ENCODE data around the gene PJA2. TPM values are rescaled to one million over a fixed set of nuclear protein-coding genes. Genes with fewer than 3 reads are reported as not detected.

The PJA2 gene
- total RNA-seq, 5 donors from 2014 or later (not counting 1 experiment from before 2014, with no cell fraction given) = 61.7 to 68.4 (median 63.6) TPM

DNA sequence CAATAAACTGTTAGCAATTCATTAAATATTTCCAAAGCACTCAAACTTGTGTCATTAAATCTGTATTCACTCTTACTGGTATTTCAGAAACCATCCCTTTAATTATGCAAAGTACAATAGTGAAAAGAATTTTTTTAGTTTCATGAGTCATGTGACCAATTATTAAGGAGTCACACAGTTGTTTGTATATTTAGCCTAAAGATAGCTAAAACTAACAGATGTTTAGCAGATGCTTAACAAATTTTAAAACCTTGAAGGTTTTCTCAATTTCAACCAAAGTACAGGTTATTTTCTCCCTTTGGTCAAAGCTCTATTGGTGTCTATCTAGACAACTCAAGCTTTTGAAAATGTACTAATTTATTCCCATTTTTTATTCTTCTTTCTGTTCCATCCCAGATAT lies 44.1 kb downstream of the PJA2 start:
- Mint-ChIP-seq H3K4me1 (peaks cover 37 to 52% (median 51%) of the 10 kb centered on the region in 3 donors), H3K36me3 (peaks cover 60% of the 10 kb centered on the region), H3K27me3 (no peaks in the 10 kb centered on the region), H3K9me3 (peaks cover 0 to 10% (median 7%) of the 10 kb centered on the region in 3 donors), H3K27ac (no peak overlapping the region), H3K4me3 (no peak overlapping the region)
- DNase-seq (no peak), ATAC-seq (replicated peaks in 1 of 4) (no peak)
- Histone ChIP-seq H3K36me3 (ENCODE audit: control insufficient read depth in 2 of 2, extremely low read depth in 1 of 2, insufficient read depth in 1 of 2, low read length in 1 of 2) (peaks cover 7 to 36% of the 10 kb centered on the region in 2 donors), H3K27ac (ENCODE audit: low read length) (no peak overlapping the region), H3K9me3 (no peaks in the 10 kb centered on the region), H3K27me3 (replicated peaks in 1 of 2; ENCODE audit: control insufficient read depth in 2 of 2, extremely low read depth in 1 of 2, insufficient read depth in 2 of 2, low read length in 1 of 2) (no peaks in the 10 kb centered on the region), H3K4me3 (ENCODE audit: control insufficient read depth in 1 of 2, extremely low read depth in 1 of 2, low read length in 1 of 2) (no peak overlapping the region), H3K4me1 (ENCODE audit: control insufficient read depth in 1 of 2, extremely low read depth in 1 of 2, insufficient read depth in 2 of 2, low read length in 2 of 2) (no peaks in the 10 kb centered on the region)
- ChIA-PET CTCF (interaction anchor here (0.7 kb wide), 2 partner anchors 49 to 54 kb away, joined by 3 to 4 read pairs; no protein-coding TSS in a partner anchor), POLR2A (interaction anchor here in 1 of 2 donors (1.4 kb wide), 1 partner anchor 10 kb away, joined by 3 read pairs; no protein-coding TSS in a partner anchor)

GRCh38 chr5:109364977-109365376 lies 44.8 kb downstream of the PJA2 start:
- Histone ChIP-seq H3K27me3 (replicated peaks in 1 of 2; ENCODE audit: control insufficient read depth in 2 of 2, extremely low read depth in 1 of 2, insufficient read depth in 2 of 2, low read length in 1 of 2) (no peaks in the 10 kb centered on the region), H3K9me3 (no peaks in the 10 kb centered on the region), H3K36me3 (ENCODE audit: control insufficient read depth in 2 of 2, extremely low read depth in 1 of 2, insufficient read depth in 1 of 2, low read length in 1 of 2) (peaks cover 7 to 43% of the 10 kb centered on the region in 2 donors), H3K27ac (ENCODE audit: low read length) (no peak overlapping the region), H3K4me3 (ENCODE audit: control insufficient read depth in 1 of 2, extremely low read depth in 1 of 2, low read length in 1 of 2) (no peak overlapping the region), H3K4me1 (ENCODE audit: control insufficient read depth in 1 of 2, extremely low read depth in 1 of 2, insufficient read depth in 2 of 2, low read length in 2 of 2) (no peaks in the 10 kb centered on the region)
- ChIA-PET CTCF (interaction anchor here in 1 of 2 donors (0.7 to 0.9 kb wide), 2 partner anchors 45 to 779 kb away, joined by 4 read pairs; partner anchors contain the start of gene PJA2), POLR2A (interaction anchor here in 1 of 2 donors (0.5 kb wide), 1 partner anchor 66 kb away, joined by 3 read pairs; no protein-coding TSS in a partner anchor)
- no peak for DNase-seq
- Mint-ChIP-seq H3K4me1 (peaks cover 37 to 49% (median 46%) of the 10 kb centered on the region in 3 donors), H3K9me3 (peaks cover 0 to 10% (median 7%) of the 10 kb centered on the region in 3 donors), H3K27me3 (no peaks in the 10 kb centered on the region), H3K4me3 (no peak overlapping the region), H3K27ac (no peak overlapping the region), H3K36me3 (peaks cover 61% of the 10 kb centered on the region)
- ATAC-seq (replicated peaks in 1 of 4) = no peak
- no CpG with 5 or more reads among the region's 3 CpGs for WGBS (ENCODE audit: insufficient coverage)

- H3K36me3 Mint-ChIP-seq = peaks cover 60% of the 10 kb centered on the region
These were observed 50.1 kb downstream of the PJA2 start for GRCh38 chr5:109359642-109360041.

GRCh38 chr5:109357807-109358206 lies 52.0 kb downstream of the PJA2 start:
- H3K27me3 ChIP-seq (replicated peaks in 1 of 2; ENCODE audit: control insufficient read depth in 2 of 2, extremely low read depth in 1 of 2, insufficient read depth in 2 of 2, low read length in 1 of 2) = no peaks in the 10 kb centered on the region
- Mint-ChIP-seq H3K4me1 (peaks cover 17 to 25% (median 22%) of the 10 kb centered on the region in 3 donors), H3K9me3 (no peaks in the 10 kb centered on the region), H3K27ac (no peak overlapping the region), H3K27me3 (no peaks in the 10 kb centered on the region), H3K4me3 (no peak overlapping the region), H3K36me3 (peaks cover 56% of the 10 kb centered on the region)
- DNase-seq (no peak), ATAC-seq (replicated peaks in 1 of 4) (no peak)
- POLR2A ChIA-PET = no interaction called here
- H3K4me3 ChIP-seq (ENCODE audit: control insufficient read depth in 1 of 2, extremely low read depth in 1 of 2, low read length in 1 of 2) = no peak overlapping the region
- no peaks in the 10 kb centered on the region for H3K4me1 ChIP-seq (ENCODE audit: control insufficient read depth in 1 of 2, extremely low read depth in 1 of 2, insufficient read depth in 2 of 2, low read length in 2 of 2)
- no peaks in the 10 kb centered on the region for H3K9me3 ChIP-seq
- CTCF ChIA-PET = no interaction called here
- WGBS (ENCODE audit: insufficient coverage) = 100% methylated on average over 2 of the region's 2 CpGs
- peaks cover 0 to 46% of the 10 kb centered on the region in 2 donors for H3K36me3 ChIP-seq (ENCODE audit: control insufficient read depth in 2 of 2, extremely low read depth in 1 of 2, insufficient read depth in 1 of 2, low read length in 1 of 2)
- no peak overlapping the region for H3K27ac ChIP-seq (ENCODE audit: low read length)

More at GRCh38 chr5:109359642-109360041, 50.1 kb downstream of the PJA2 start:
- no peak overlapping the region for H3K4me3 Mint-ChIP-seq
- H3K4me1 Mint-ChIP-seq = peaks cover 25 to 32% (median 31%) of the 10 kb centered on the region in 3 donors
- H3K27ac Mint-ChIP-seq = no peak overlapping the region
- POLR2A ChIA-PET = no interaction called here
- DNase-seq (no peak), ATAC-seq (replicated peaks in 1 of 4) (no peak)
- no CpG with 5 or more reads among the region's 3 CpGs for WGBS (ENCODE audit: insufficient coverage)
- Histone ChIP-seq H3K36me3 (ENCODE audit: control insufficient read depth in 2 of 2, extremely low read depth in 1 of 2, insufficient read depth in 1 of 2, low read length in 1 of 2) (peaks cover 0 to 52% of the 10 kb centered on the region in 2 donors), H3K4me3 (ENCODE audit: control insufficient read depth in 1 of 2, extremely low read depth in 1 of 2, low read length in 1 of 2) (no peak overlapping the region), H3K4me1 (ENCODE audit: control insufficient read depth in 1 of 2, extremely low read depth in 1 of 2, insufficient read depth in 2 of 2, low read length in 2 of 2) (no peaks in the 10 kb centered on the region), H3K27me3 (replicated peaks in 1 of 2; ENCODE audit: control insufficient read depth in 2 of 2, extremely low read depth in 1 of 2, insufficient read depth in 2 of 2, low read length in 1 of 2) (no peaks in the 10 kb centered on the region), H3K9me3 (no peaks in the 10 kb centered on the region), H3K27ac (ENCODE audit: low read length) (no peak overlapping the region)
- CTCF ChIA-PET = no interaction called here
- no peaks in the 10 kb centered on the region for H3K9me3 Mint-ChIP-seq
- H3K27me3 Mint-ChIP-seq = no peaks in the 10 kb centered on the region

GRCh38 chr5:109354761-109355160 lies 55.0 kb downstream of the PJA2 start:
- Histone ChIP-seq H3K27me3 (replicated peaks in 1 of 2; ENCODE audit: control insufficient read depth in 2 of 2, extremely low read depth in 1 of 2, insufficient read depth in 2 of 2, low read length in 1 of 2) (no peaks in the 10 kb centered on the region), H3K4me3 (ENCODE audit: control insufficient read depth in 1 of 2, extremely low read depth in 1 of 2, low read length in 1 of 2) (no peak overlapping the region), H3K9me3 (no peaks in the 10 kb centered on the region), H3K36me3 (ENCODE audit: control insufficient read depth in 2 of 2, extremely low read depth in 1 of 2, insufficient read depth in 1 of 2, low read length in 1 of 2) (peaks cover 4 to 29% of the 10 kb centered on the region in 2 donors), H3K4me1 (ENCODE audit: control insufficient read depth in 1 of 2, extremely low read depth in 1 of 2, insufficient read depth in 2 of 2, low read length in 2 of 2) (no peaks in the 10 kb centered on the region), H3K27ac (ENCODE audit: low read length) (no peak overlapping the region)
- ChIA-PET CTCF (no interaction called here), POLR2A (interaction anchor here in 1 of 2 donors (0.5 kb wide), 1 partner anchor 308 kb away, joined by 3 read pairs; no protein-coding TSS in a partner anchor)
- no peaks in the 10 kb centered on the region for H3K9me3 Mint-ChIP-seq
- no peaks in the 10 kb centered on the region for H3K27me3 Mint-ChIP-seq
- H3K4me1 Mint-ChIP-seq = peaks cover 10 to 21% (median 17%) of the 10 kb centered on the region in 3 donors
- no peak overlapping the region for H3K4me3 Mint-ChIP-seq
- DNase-seq (no peak), ATAC-seq (replicated peaks in 1 of 4) (no peak)
- H3K27ac Mint-ChIP-seq = no peak overlapping the region
- H3K36me3 Mint-ChIP-seq = peaks cover 39% of the 10 kb centered on the region
- WGBS (ENCODE audit: insufficient coverage) = 83% methylated on average over 1 of the region's 2 CpGs

GRCh38 chr5:109351988-109352864 lies 57.5 kb downstream of the PJA2 start:
- no CpG with 5 or more reads among the region's 2 CpGs for WGBS (ENCODE audit: insufficient coverage)
- ChIA-PET POLR2A (no interaction called here), CTCF (no interaction called here)

More at GRCh38 chr5:109351988-109352864, 57.5 kb downstream of the PJA2 start:
- Histone ChIP-seq H3K4me3 (ENCODE audit: control insufficient read depth in 1 of 2, extremely low read depth in 1 of 2, low read length in 1 of 2) (no peak overlapping the region), H3K36me3 (ENCODE audit: control insufficient read depth in 2 of 2, extremely low read depth in 1 of 2, insufficient read depth in 1 of 2, low read length in 1 of 2) (peaks cover 4 to 38% of the 10 kb centered on the region in 2 donors), H3K27ac (ENCODE audit: low read length) (no peak overlapping the region), H3K27me3 (replicated peaks in 1 of 2; ENCODE audit: control insufficient read depth in 2 of 2, extremely low read depth in 1 of 2, insufficient read depth in 2 of 2, low read length in 1 of 2) (no peaks in the 10 kb centered on the region), H3K9me3 (no peaks in the 10 kb centered on the region), H3K4me1 (ENCODE audit: control insufficient read depth in 1 of 2, extremely low read depth in 1 of 2, insufficient read depth in 2 of 2, low read length in 2 of 2) (no peaks in the 10 kb centered on the region)
- H3K27me3 Mint-ChIP-seq = no peaks in the 10 kb centered on the region
- H3K4me1 Mint-ChIP-seq = peaks cover 20 to 27% (median 24%) of the 10 kb centered on the region in 3 donors
- no peaks in the 10 kb centered on the region for H3K9me3 Mint-ChIP-seq
- ATAC-seq (replicated peaks in 1 of 4) (peak in 1 of 4 experiments; percentile 50), DNase-seq (no peak)
- H3K4me3 Mint-ChIP-seq = no peak overlapping the region
- H3K36me3 Mint-ChIP-seq = peaks cover 25% of the 10 kb centered on the region
- H3K27ac Mint-ChIP-seq = no peak overlapping the region
